Aorta (tissue), 5 donors: Measurements from ENCODE around the gene ULBP1. TPM values are rescaled to one million over a fixed set of nuclear protein-coding genes. Genes with fewer than 3 reads are reported as not detected.
A peak's percentile ranks its signal among the peaks of the same experiment; 100 is the strongest.
"Not testable (repeated sequence)": the region's sequence is repeated elsewhere in the genome, so short reads cannot be mapped to it uniquely, and the experiment has no call there.

ENCODE experiments used
- ATAC-seq: fragments of 200-7000 bp; cut with Tn5 transposase; one replicate; pipeline ENCODE4 v1.9.1; 2022; ENCODE audit warnings: moderate library complexity; ENCODE audit not compliant: low FRiP score
- DNase-seq, 2 donors: peaks; one replicate each; pipeline ENCODE4 v3.0.0-alpha.2; 2020
- H3K27ac ChIP-seq, 2 donors: one replicate each; pipeline ENCODE4 v1.5.1; 2013; ENCODE audit warnings: low read length in 2 of 2, mild to moderate bottlenecking in 2 of 2, moderate library complexity in 2 of 2, control low read depth in 1 of 2, inconsistent platforms in 1 of 2, low read depth in 1 of 2
- H3K27me3 ChIP-seq, 2 donors: one replicate each; pipeline ENCODE4 v1.6.1; 2013; ENCODE audit warnings: control low read depth in 1 of 2, low read length in 1 of 2, mild to moderate bottlenecking in 1 of 2, moderate library complexity in 1 of 2; ENCODE audit not compliant: insufficient read depth in 2 of 2, control insufficient read depth in 1 of 2
- H3K36me3 ChIP-seq, 2 donors: one replicate each; pipeline ENCODE4 v1.6.1; 2013; ENCODE audit warnings: control low read depth in 1 of 2, low read length in 1 of 2, mild to moderate bottlenecking in 1 of 2; ENCODE audit not compliant: insufficient read depth in 2 of 2, control insufficient read depth in 1 of 2
- H3K4me1 ChIP-seq, 2 donors: one replicate each; pipeline ENCODE4 v1.6.1; 2013; ENCODE audit warnings: low read length in 2 of 2, control low read depth in 1 of 2, mild to moderate bottlenecking in 1 of 2, moderate library complexity in 1 of 2; ENCODE audit not compliant: insufficient read depth in 2 of 2, control insufficient read depth in 1 of 2
- H3K4me3 ChIP-seq, 2 donors: one replicate each; pipeline ENCODE4 v1.5.1; 2013; ENCODE audit warnings: low read length in 2 of 2, control low read depth in 1 of 2, mild to moderate bottlenecking in 1 of 2
- H3K9me3 ChIP-seq: one replicate; pipeline ENCODE4 v1.6.1; 2013; ENCODE audit warnings: mild to moderate bottlenecking, low read length; ENCODE audit not compliant: control insufficient read depth
- WGBS, 2 donors: extraction: QIAGEN DNeasy Blood & Tissue Kit; methylation state at CpG; one replicate each; pipeline ENCODE4 v1.1.7; 2013; 5-methylcytosine and 5-hydroxymethylcytosine counted together
- intact Hi-C, 2 donors: fragments of 100-400 bp; cut with DNase I; formaldehyde crosslinking; loops; one replicate each; pipeline versions ENCODE4 v1.14.2 to v1.15.0; 2022
- polyA plus RNA-seq, 2 donors: library from polyadenylated mRNA; stranded (reverse); fragments of 200-250 nt; gene quantifications; one replicate each; pipeline ENCODE4 v1.2.3, GENCODE V29; 2013
- total RNA-seq, 2 donors: library from RNA; stranded (reverse); fragmentation: NEBNext Ultra II Directional; extraction: Animal tissue kit (Norgen Biotek cat#: 25700); gene quantifications; one replicate each; pipeline ENCODE4 v1.2.1, GENCODE V29; 2021
- donor health status: healthy with polysubstance abuse.
- donor health status: Bipolar disorder and iron deficiency.
- donor health status: DM: no; HTN: no; CAD: no.
- donor health status: DM: no; HTN: no; CAD: no.
- donor health status: DM: yes; HTN: yes; CAD: no.

Gene ULBP1
- total and polyA plus RNA-seq, 4 donors: 0.13 to 0.38 TPM; not detected in 2

- WGBS, 2 donors: 90 to 93% methylated on average over 2 of the region's 2 CpGs
- intact Hi-C loops: no loop called here
- H3K4me3 ChIP-seq: no peak overlapping the region
- no peak for DNase-seq
- no peak overlapping the region for H3K27ac ChIP-seq
- no peaks in the 10 kb centered on the region for H3K36me3 ChIP-seq
- no peak for ATAC-seq
- no peaks in the 10 kb centered on the region for H3K27me3 ChIP-seq
- H3K9me3 ChIP-seq: no peaks in the 10 kb centered on the region
- H3K4me1 ChIP-seq: no peaks in the 10 kb centered on the region
Observed at GRCh38 chr6:149969635-149970034, 5.9 kb downstream of the ULBP1 start.

DNA sequence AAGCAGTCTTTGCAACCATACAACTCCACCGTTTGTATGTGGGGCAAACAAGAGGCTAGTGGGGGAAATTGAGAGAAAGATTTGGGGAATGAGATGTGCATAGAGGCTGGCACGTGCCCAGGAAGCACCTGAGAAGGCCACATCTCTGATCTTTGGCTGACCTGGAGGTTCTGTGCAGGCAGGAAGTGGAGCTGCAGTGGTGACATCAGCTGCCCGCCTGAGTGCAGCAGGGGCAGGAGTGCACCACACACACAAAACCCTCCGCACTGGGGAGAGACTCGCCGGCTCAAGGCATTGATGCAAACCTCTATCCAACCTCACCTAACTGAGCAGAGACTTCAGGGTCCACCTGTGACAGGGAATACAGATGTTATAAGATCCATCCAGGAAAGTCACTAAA, 10.7 kb downstream of the ULBP1 start:
- DNase-seq, H3K27me3 ChIP-seq, H3K36me3 ChIP-seq, ATAC-seq, H3K9me3 ChIP-seq, H3K4me3 ChIP-seq, H3K27ac ChIP-seq, intact Hi-C loops, H3K4me1 ChIP-seq: not testable (repeated sequence)
- 67 to 73% methylated on average over 6 of the region's 6 CpGs for WGBS, 2 donors

DNA sequence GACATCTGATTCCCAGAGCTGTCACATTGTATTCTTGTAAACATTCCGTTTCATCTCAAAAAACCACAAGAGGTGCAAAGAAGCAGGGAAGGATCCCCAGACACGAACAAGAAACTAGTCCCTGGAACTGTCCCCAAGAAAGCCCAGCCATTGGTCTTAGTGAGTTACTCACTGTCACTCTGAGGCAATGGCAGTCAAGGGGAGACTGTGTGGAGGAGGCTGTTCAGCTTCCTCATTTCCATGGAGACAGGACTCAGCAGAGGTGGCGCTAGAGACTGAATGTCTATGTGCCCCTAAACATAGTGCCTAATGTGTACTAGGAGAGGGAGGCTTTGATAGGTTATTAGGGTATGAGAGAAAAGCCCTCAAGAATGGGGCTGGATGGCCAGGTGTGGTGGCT, 11.1 kb downstream of the ULBP1 start:
- Histone ChIP-seq H3K4me1 (no peaks in the 10 kb centered on the region), H3K9me3 (peaks cover 1% of the 10 kb centered on the region), H3K36me3 (no peaks in the 10 kb centered on the region), H3K27me3 (no peaks in the 10 kb centered on the region), H3K4me3 (no peak overlapping the region), H3K27ac (no peak overlapping the region)
- DNase-seq: no peak
- 32 to 40% methylated on average over 3 of the region's 3 CpGs for whole genome bisulfite sequencing, 2 donors
- no peak for ATAC-seq
- intact Hi-C loops: no loop called here

DNA sequence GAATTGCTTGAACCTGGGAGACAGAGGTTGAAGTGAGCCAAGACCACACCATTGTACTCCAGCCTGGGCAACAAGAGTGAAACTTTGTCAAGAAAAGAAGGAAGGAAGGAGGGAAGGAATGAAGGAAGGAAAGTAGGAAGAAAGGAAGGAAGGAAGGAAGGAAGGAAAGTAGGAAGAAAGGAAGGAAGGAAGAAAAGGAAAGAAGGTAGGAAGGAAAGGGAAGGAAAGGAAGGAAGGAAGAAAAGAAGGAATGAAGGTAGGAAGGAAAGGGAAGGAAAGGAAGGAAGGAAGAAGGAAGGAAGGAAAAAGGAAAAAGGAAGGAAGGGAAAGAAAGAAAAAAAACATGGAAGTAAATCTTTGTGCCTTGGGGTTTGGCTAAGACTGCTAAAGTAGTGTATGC, 11.7 kb downstream of the ULBP1 start:
- no peak overlapping the region for H3K27ac ChIP-seq
- no peak for DNase-seq
- H3K4me1 ChIP-seq: no peaks in the 10 kb centered on the region
- no peak for ATAC-seq
- peaks cover 1% of the 10 kb centered on the region for H3K9me3 ChIP-seq
- H3K27me3 ChIP-seq: no peaks in the 10 kb centered on the region
- intact Hi-C loops: no loop called here
- H3K36me3 ChIP-seq: no peaks in the 10 kb centered on the region
- no peak overlapping the region for H3K4me3 ChIP-seq

- Histone ChIP-seq H3K36me3 (no peaks in the 10 kb centered on the region), H3K27me3 (no peaks in the 10 kb centered on the region), H3K4me3 (no peak overlapping the region), H3K27ac (no peak overlapping the region), H3K9me3 (peaks cover 1% of the 10 kb centered on the region), H3K4me1 (no peaks in the 10 kb centered on the region)
- ATAC-seq (no peak), DNase-seq (no peak)
- intact Hi-C loops: no loop called here
- 64 to 87% methylated on average over 4 of the region's 4 CpGs for WGBS, 2 donors
Observed at GRCh38 chr6:149977221-149977620, 13.5 kb downstream of the ULBP1 start.

DNA sequence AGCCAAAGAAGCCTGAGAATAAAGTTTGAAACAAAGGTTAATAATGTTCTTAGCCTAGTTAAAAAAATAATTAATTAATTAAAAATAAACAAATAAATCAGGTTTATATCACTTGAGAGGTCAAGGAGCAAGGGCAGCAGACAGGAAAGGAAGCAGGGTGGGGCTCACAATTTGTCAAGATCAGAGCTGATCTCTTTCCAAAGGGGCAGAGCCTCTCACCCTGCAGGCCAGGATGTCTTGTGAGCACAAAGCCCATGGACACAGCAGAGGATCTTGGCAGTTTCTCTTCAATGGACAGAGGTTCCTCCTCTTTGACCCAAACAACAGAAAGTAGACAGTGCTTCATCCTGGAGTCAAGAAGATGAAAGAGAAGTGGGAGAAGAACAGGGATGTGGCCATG, 14.9 kb downstream of the ULBP1 start:
- Histone ChIP-seq H3K4me3 (no peak overlapping the region), H3K9me3 (peaks cover 1% of the 10 kb centered on the region), H3K4me1 (no peaks in the 10 kb centered on the region), H3K27me3 (no peaks in the 10 kb centered on the region), H3K36me3 (no peaks in the 10 kb centered on the region), H3K27ac (no peak overlapping the region)
- no peak for ATAC-seq
- no peak for DNase-seq
- intact Hi-C loops: no loop called here

DNA sequence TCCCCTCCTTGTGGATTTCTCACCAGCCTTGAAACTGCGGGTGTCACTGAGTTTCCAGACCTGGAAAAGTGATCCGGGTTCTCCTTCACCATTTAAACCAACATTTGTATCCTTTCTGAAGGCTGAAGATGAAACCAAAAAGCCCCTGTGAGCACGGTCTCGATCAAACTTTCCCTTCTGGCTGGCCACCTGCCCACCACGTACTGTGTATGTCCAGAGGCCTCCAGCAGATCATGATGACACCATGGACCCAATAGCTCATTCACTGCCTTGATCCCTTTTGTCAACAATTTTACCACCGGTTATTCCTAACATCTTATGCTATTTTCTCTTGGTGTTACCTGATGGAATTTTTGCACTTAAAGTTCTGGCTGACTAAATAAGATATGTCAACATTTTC, 15.6 kb downstream of the ULBP1 start:
- intact Hi-C loops: no loop called here
- 67 to 78% methylated on average over 6 of the region's 6 CpGs for WGBS, 2 donors
- Histone ChIP-seq H3K36me3 (no peaks in the 10 kb centered on the region), H3K27me3 (no peaks in the 10 kb centered on the region), H3K27ac (no peak overlapping the region), H3K4me3 (no peak overlapping the region), H3K9me3 (peaks cover 1% of the 10 kb centered on the region), H3K4me1 (no peaks in the 10 kb centered on the region)
- ATAC-seq: no peak
- no peak for DNase-seq

- 23 to 26% methylated on average over 9 of the region's 9 CpGs for WGBS, 2 donors
- H3K27ac ChIP-seq: no peak overlapping the region
- H3K36me3 ChIP-seq: no peaks in the 10 kb centered on the region
- no peak overlapping the region for H3K4me3 ChIP-seq
- no peaks in the 10 kb centered on the region for H3K9me3 ChIP-seq
- intact Hi-C loops: no loop called here
- DNase-seq (no peak), ATAC-seq (no peak)
- H3K27me3 ChIP-seq: peaks cover 0 to 5% of the 10 kb centered on the region in 2 donors
- no peaks in the 10 kb centered on the region for H3K4me1 ChIP-seq
Observed at GRCh38 chr6:149983145-149983544, 19.4 kb downstream of the ULBP1 start.

- Histone ChIP-seq H3K9me3 (peaks cover 6% of the 10 kb centered on the region), H3K27me3 (peaks cover 0 to 5% of the 10 kb centered on the region in 2 donors), H3K36me3 (no peaks in the 10 kb centered on the region), H3K4me1 (no peaks in the 10 kb centered on the region), H3K27ac (no peak overlapping the region), H3K4me3 (no peak overlapping the region)
- ATAC-seq (no peak), DNase-seq (peak in 1 of 2 donors; percentile 32)
- intact Hi-C loops: no loop called here
- WGBS, 2 donors: 40 to 56% methylated on average over 5 of the region's 5 CpGs
Observed at GRCh38 chr6:149984773-149985172, 21.0 kb downstream of the ULBP1 start.
